Measurements from ENCODE around the gene DUSP28. TPM values are rescaled to one million over a fixed set of nuclear protein-coding genes. Genes with fewer than 3 reads are reported as not detected.

The DUSP28 gene
- polyA plus RNA-seq, 4 donors = 5.2 to 8.6 (median 6.9) TPM

DNA sequence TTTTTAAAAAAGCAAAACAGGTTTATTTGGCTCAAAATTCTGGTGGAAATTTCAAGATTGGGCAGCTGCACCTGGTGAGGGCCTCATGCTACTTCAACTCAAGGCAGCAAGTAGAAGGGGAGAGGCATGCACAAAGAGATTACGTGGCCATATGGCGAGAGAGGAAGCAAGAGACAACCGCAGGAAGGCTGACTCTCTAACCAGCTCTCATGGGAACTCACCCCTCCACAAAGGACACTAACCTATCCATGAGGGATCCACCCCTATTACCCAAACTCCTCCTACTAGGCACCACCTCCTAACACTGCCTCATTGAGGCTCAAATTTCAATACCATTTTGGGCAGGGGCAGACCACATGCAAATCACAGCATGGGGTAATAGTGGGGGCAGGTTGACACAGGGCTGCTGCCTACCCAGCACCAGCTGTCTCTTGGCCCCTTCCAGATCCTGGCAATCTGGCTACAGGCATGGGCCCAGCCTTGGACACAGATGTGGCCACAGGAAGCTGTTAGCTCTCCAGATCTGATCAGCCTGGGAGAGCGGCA lies 24.4 kb downstream of the DUSP28 start:
- DNase-seq (ENCODE audit: low read depth in 4 of 4, low spot score in 3 of 4) = no peak

- DNase-seq (ENCODE audit: low read depth in 4 of 4, low spot score in 3 of 4) = no peak
Observed at GRCh38 chr2:240585101-240585500, 24.9 kb downstream of the DUSP28 start.

DNA sequence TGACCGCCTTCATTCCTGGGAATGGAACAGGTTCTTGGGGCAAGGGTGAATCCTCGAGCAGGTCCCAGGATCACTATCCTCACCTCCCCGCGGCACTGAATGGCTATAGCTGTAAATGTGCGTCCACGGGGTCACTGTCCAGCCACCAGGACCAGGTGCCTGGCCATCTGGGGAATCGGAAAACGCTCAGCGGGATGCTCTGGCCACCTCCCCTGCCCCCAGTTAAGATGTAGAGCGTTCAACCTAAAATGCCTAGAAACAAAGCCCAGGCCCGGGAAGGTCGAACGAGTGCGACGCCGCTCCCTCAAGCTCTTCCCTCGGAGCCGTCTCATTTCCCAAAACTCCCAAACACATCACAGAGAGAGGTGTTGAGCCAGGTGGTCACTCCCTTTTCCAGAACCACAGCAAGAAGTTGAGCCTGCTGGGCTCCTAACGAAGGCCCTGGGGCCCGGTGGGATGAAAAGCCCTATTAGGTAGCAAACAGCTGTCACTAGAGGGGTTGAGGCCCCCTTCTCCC lies 25.6 kb downstream of the DUSP28 start:
- DNase-seq (ENCODE audit: low read depth in 4 of 4, low spot score in 3 of 4) = no peak

DNA sequence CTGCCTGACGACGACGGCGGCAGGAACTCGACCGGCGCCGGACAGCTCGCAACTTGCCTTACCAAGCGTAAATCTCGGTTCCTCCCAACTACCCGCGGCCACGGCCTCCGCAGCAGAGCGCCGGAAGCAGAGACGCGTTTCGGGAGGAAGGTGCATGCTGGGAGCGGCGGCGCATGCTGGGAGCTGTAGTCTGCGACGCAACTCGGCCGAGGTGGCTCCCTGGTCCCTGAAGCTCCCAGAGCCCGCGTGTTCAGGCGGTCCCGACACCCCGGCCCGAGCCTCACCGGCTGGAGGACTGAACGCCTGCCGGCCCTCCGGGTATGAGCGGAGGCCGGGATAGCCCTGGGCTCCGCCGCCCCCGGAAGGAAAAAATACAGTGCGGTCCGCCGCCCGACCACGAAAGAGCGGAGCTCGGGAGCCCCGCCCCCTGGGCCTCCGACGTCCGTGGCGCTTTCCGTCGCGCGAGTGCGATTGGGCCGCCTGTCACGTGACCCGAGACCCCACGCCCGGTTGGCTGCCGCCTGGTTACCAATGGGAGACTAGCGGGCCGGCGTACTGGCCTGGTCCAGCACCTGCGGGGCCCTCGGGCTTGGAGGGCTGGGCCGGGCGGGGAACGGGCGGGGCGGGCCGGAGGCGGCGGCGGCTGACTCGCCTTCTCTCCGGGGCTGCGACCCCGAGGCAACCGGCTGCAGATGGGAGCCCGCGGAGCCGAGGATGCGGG lies 26.2 kb downstream of the DUSP28 start, which contains the start of gene CAPN10:
Gene CAPN10, plus strand, starts transcription at position 537 of the 721 bp plus-strand sequence. Its CDS starts 178 bp downstream, at position 715.
- peak; percentile 83 to 91 (median 90) for DNase-seq (ENCODE audit: low read depth in 4 of 4, low spot score in 3 of 4)

DNA sequence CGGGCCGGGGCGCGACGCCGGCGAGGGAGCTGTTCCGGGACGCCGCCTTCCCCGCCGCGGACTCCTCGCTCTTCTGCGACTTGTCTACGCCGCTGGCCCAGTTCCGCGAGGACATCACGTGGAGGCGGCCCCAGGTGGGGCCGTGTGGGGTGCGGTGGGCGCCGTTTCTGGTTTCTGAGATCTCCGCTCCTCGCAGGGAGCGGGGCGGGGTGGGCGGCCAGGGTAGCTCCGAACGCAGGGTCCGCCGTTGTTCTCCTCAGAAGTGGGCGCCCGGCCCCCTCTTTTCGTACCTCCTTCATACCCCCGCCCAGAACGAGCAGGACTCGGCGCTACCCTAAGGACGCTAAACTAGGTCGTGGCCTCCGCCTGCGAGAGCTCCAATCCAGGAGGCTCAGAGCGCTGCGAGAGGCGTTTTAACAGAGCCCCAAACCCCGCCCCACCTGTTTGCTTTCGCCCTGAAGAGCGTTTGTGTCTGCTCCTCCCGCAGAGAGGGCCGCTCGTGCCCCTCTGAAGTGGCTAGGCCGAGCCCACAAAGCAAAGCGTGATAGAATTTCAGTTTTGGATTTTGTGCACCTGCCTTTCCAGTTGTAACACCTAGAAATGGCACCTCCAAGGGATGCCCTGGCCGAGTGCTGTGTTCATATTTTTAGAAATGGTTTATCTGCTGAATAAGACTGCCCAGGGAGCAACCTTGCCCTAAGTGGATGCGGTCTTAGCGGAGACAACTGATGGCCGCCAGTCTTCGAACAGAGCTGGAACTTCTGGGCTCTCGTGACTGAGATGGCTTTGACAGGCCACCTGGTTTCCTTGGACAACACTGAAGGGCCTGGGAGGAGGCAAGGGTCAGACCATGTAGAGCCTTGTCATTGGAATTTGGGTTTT lies 27.0 kb downstream of the DUSP28 start:
- no peak for DNase-seq (ENCODE audit: low read depth in 4 of 4, low spot score in 3 of 4)

DNA sequence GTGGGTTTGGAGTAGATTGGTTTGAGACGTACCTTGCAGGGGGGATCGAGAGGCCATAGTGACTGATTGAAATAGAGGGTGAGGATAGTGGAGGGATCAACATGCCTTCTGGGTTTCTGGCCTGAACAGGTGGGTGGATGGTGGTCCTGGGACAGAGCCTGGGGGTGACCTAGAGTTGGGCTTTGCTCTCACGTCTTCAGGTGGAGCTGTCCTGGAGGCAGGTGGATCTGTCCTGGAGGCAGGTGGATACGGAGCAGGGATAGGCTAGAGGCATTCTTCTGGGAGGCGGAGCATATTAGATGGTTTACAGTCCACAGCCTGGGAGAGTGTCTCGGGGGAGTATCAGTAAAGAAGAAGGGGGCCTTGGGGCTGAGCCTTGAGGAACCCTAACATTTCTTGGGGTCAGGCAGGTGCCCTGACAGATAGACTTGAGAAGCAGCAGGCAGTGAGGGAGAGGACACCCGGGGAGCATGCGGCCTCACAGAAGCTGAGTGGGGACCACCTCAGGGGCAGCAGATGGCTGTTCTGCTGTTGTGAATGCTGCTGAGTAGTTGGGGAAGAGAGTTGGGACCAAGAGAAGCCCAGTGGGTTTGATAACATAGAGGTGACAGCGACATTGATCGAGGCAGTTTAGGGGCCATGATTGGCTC lies 28.0 kb downstream of the DUSP28 start:
- no peak for DNase-seq (ENCODE audit: low read depth in 4 of 4, low spot score in 3 of 4)

DNA sequence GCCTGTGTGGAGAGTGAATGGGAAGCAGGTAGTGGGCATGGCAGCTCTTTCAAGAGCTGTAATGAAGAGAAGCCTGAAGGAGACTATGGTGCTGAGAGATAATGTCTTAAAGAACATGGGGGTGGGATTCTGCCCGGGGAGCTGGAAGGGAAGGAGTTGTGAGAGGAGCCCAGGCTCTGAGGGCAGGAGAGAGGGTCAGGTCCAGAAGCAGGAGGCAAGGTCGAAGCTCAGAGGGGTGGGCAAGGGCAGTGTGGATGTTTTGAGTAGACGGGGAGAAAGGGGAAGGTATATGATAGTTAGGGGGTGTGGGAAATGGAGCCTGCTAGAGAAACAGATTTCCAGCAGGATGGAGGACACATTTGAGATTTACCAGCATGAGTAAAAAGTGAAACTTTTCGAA lies 28.5 kb downstream of the DUSP28 start:
- DNase-seq (ENCODE audit: low read depth in 4 of 4, low spot score in 3 of 4) = no peak

GRCh38 chr2:240589375-240589774 lies 29.2 kb downstream of the DUSP28 start:
- DNase-seq (ENCODE audit: low read depth in 4 of 4, low spot score in 3 of 4) = no peak

DNA sequence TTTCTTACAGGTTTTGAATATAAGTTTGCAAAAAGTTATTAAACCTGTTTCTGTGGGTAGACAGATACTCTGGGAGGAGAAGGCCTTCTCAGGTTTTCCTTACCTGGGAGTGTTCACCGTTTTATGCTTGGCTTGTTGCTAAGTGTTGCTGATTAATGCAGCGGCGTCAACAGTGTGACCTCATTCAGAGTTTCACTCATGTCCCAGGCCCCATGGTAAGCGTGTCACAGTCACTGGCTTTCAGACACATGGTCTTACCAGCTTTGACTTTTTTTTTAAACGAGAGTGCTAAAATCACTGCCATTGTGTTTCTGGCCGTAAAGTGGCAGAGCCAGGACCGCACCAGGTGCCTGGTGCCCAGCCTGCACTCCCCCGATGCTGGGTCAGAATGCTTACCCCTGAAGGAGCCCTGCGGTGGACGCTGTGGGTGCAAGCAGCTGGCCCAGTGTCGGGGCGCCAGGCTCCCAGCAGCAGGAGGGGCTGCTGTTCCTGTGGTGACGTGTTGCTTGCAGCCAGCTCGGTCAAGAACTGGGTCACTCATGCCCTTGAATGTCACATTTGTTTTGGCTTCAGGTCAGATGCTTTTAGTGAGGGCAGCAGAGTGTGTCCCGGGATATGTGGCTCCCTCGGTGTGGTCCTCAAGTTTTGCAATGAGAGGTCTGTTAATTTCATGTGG lies 29.8 kb downstream of the DUSP28 start:
- no peak for DNase-seq (ENCODE audit: low read depth in 4 of 4, low spot score in 3 of 4)

DNA sequence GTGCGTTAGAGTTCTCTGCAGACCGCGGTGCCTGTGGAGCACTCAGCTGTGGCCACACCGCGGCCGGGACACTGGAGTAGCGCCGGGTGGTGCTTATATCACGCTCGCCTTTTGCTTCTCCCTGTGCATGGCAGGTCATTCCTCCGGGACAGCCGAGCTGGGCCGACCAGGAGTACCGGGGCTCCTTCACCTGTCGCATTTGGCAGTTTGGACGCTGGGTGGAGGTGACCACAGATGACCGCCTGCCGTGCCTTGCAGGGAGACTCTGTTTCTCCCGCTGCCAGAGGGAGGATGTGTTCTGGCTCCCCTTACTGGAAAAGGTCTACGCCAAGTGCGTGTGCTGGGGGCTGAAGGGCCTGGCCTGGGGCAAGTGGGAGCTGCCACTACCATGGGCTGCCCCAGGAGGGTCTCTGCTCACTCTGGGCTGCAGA lies 30.5 kb downstream of the DUSP28 start:
- DNase-seq (ENCODE audit: low read depth in 4 of 4, low spot score in 3 of 4) = no peak

GRCh38 chr2:240591226-240591625 lies 31.1 kb downstream of the DUSP28 start:
- DNase-seq (ENCODE audit: low read depth in 4 of 4, low spot score in 3 of 4) = no peak

DNA sequence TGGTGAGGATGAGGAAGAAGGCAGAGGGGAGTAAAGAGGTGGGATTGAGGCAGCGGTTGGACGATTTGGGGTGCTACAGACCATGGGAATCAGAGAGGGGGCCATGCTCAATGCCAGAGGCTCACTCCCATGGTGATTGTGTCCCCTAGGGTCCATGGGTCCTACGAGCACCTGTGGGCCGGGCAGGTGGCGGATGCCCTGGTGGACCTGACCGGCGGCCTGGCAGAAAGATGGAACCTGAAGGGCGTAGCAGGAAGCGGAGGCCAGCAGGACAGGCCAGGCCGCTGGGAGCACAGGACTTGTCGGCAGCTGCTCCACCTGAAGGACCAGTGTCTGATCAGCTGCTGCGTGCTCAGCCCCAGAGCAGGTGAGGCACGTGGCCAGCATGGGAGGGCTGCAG lies 31.6 kb downstream of the DUSP28 start:
- no peak for DNase-seq (ENCODE audit: low read depth in 4 of 4, low spot score in 3 of 4)

- DNase-seq (ENCODE audit: low read depth in 4 of 4, low spot score in 3 of 4) = no peak
Observed at GRCh38 chr2:240593026-240593702, 33.0 kb downstream of the DUSP28 start.

DNA sequence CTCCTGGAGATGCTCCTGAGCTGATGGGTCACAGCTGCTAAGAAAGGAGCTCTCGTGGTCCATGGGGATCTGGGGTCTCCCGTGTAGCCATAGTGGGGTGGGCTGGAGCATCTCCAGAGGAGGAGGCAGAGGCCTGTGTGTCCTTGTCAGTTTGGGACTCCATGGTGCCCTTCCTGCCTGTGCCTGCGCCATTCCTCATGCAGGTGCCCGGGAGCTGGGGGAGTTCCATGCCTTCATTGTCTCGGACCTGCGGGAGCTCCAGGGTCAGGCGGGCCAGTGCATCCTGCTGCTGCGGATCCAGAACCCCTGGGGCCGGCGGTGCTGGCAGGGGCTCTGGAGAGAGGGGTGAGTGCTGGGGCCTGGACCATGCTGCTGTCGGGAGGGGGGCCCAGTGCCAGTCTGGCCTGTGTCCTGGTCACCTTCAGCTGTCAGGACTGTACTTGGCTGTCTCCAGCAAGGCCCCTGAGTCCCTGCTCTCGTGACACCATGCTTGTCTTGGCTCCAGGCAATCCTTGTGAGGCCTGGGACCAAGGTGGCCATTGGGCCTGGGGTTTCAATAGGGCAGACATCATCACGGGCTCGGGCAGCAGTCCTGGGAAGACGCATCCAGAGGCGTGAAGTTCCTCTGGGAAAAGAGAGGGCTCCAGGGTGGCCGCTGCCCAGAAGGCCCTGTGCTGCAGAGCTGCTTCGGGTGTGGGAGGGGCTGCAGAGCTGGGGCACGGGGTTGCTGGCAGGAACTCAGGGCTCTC lies 33.7 kb downstream of the DUSP28 start:
- no peak for DNase-seq (ENCODE audit: low read depth in 4 of 4, low spot score in 3 of 4)

DNA sequence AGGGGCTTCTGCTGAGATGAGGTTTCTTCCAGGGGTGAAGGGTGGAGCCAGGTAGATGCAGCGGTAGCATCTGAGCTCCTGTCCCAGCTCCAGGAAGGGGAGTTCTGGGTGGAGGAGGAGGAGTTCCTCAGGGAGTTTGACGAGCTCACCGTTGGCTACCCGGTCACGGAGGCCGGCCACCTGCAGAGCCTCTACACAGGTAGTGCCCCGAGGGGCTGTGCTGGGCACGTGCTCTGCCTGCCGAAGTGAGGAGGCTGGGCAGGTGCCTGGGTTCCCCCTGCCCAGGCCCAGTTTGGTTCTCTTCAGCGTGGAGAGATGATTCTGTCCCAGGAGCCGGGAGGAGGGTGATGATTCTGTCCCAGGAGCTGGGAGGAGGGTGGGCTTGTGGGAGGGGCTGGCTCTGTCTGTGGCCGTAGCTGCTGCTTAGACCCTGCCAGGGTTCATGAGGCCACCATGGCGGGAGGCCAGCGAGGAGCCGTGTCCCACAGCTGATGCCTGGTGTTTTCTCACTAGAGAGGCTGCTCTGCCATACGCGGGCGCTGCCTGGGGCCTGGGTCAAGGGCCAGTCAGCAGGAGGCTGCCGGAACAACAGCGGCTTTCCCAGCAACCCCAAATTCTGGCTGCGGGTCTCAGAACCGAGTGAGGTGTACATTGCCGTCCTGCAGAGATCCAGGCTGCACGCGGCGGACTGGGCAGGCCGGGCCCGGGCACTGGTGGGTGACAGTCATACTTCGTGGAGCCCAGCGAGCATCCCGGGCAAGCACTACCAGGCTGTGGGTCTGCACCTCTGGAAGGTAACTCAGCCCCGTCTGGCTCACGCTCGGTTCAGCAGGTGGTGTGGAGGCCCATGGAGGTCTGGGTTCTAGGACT lies 34.6 kb downstream of the DUSP28 start:
- DNase-seq (ENCODE audit: low read depth in 4 of 4, low spot score in 3 of 4) = no peak

DNA sequence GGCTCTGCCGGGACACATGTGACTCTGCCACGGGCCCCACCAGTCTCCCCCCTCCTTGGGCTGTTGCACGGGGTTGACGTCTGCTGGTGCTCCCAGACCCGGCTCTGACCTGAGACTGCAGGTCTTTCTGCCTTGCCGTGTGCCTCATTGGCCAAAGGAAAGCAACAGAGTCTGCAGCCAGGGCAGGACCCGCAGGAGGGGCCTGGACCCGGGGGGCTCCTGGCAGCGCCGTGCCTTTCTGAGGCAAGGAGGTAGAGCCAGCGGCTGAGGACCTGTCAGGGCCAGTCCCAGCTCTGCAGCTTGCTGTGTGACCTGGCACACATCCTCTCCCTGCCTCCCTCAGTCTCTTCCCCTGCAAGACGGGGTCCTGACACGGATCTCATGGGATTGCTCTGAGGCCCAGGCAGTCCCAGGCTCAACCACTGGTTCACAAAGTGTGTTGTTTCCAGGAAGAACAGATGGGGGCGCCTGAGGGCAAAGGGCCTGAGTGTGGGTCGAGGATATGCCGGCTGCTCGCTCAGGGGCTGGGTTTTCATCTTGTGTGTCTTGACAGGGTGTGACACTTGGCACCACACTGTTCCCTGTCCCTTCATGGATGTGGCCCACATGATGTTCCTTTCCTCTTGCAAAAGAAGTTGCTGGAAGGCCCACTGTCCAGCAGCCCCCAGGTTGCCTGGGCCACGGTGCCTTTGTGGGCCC lies 35.4 kb downstream of the DUSP28 start:
- no peak for DNase-seq (ENCODE audit: low read depth in 4 of 4, low spot score in 3 of 4)

DNA sequence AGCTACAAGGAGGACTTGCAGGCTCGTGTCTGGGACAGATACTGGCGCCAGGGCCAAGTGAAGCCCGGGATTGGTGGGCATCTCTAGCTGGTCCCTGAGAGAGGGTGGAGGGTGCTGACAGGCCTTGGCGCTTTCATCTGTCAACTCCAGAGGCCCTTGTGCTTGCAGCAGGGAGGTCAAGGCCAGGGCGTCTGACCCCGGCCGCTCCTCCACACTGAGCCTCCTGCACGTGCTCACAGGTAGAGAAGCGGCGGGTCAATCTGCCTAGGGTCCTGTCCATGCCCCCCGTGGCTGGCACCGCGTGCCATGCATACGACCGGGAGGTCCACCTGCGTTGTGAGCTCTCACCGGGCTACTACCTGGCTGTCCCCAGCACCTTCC lies 35.9 kb downstream of the DUSP28 start:
- no peak for DNase-seq (ENCODE audit: low read depth in 4 of 4, low spot score in 3 of 4)

Measured in left renal pelvis (tissue), 4 donors.